Measurements from ENCODE around the gene ZNF106.

ZNF106 gene

DNA sequence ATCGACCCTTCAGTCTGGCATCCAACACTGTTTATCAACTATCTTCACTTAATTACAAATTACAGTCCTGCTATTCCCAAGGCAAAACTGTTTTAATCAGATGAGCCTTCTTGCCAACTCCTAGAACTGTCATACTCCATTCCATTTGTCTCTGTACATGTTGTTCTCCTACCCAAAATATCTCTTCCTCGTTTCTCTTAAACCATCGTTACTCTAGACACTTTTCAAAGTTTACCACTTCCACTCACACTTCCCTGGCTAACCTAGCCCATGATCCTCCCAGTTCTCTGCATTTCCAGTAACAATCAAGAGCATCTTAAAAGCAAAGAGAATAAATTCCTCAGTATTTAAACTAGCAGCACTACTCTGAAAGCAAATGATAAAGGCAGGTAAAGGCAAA is 19.9 kb downstream of the ZNF106 start:
- no peak for DNase-seq

DNA sequence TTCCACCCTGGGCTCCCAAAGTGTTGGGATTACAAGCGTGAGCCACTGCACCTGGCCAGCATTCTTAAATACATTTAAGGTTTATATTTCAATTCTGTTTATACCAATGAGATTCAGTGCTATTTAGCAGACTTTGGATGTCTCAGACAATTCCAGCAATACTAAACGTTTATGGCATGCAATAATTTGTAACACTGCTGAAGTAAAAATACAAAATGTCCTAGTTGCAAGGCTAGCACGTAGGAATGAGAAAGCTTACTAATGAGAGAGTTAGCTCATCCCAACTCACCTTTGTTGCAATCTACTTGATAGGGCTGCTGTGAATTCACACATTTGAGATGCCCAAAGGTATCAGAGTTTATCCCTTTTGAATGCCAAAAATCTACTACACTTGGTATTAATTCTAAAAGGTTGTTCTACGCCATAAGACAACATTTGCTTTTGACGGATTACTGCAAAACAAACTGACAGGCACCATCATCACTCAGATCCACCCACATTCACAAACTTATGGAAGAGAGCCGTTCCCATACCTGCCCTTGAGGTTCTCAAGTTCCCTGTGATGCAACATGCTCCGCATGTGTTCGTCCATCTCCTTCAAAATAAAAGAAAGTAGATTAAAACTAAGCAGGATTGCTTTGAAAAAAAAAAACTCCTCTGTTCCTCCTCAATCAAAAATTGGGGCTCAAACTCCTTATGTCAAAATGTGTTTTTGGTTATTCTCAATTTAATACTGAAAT is 25.3 kb downstream of the ZNF106 start:
- DNase-seq, result no peak

DNA sequence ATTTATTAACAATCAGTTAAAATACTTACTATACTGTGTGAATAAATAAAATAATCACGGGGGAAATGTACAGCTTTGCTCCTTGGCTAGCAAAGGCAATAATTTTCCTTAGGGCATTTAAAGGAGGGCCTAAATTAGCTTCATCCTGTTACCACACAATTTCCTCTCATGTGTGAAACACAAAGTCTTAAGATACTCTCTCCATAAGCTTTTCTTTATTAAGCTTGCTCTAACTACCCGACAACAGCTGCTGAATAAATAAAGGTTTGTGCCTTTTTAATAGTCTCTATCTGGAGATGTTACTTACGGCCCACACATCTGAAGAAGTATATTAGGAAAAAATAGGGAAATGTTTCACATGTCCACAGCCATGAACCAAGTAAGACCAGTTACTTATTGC is 29.7 kb downstream of the ZNF106 start:
- no peak for DNase-seq

DNA sequence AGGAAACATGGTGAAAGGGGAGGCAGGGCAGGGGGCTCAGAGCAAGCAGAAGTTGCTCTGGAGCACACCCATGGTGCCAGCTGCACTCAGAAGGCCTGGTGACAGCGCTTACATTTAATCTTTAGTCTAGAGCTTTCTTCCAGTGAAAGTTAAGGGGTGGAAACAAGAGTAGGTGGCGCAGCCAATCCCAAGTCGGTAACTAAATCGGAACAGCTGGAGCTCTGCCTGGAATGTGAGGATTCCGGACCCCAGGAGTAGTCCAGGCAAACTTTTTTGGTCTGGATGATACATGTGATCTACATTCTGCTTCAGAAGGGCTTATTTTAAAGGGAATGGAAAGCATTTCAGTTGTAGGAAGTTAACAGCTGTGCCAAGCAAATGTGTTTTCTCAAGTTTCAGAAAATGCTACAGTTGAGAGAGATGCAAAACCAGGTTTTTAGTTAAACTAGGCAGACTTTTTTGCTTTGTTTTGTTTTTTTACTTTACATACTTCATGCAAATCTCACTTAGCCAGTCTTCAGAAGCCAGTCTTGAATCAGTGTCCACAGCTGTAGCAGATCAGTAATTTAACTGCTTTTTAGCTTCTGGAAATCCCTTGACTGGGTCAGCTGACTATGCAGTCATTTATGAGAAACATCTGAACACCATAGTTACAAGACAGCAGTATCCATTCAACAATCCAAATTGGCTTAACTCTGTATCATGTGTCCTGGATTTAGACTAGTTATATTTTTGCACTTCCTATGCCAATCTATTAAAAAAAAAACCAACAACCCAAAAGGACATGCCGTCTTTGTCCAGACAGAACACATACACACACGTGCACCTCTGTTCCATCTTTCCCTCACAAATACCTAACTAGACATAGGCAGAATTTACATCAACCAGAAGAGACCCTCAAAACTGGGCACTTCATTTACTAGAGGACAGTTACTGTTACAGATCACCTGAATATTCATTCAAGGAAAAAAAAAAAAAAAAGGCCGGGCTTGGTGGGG is 33.2 kb downstream of the ZNF106 start:
- DNase-seq, result peak; percentile 48

DNA sequence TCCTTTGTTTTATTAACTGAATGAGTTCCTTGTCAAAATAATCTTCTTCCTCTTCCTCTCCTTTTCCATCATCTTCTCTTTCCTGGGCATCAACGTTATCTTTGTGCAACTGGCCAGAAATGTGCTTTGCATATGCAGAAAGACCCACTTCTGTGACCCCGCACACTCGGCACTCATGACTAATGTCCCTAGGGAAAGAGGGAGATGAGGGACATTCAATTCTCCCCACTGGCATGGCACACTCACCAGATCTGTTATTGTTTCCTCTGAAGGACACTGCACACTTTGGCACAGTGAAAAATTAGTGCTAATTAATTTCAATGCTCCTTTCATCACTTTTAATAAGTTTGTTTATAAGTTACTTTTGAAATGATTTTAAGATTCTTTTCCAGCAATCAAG is 34.0 kb downstream of the ZNF106 start:
- no peak for DNase-seq

DNA sequence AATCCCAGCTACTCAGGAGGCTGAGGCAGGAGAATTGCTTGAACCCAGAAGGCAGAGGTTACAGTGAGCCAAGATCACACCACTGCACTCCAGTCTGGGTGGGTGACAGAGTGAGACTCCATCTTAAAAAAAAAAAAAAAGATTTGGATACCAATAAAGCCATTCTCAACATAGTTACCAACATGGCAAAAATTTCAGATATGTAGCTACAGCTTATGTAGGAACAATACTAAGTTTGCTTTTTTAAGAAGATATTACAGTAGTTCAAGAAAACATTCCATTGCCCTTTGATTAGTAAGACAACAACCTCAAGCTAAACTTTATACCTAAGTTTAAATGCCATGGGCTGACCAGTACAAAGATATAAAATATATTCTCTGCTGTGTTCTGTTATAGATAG is 34.4 kb downstream of the ZNF106 start:
- no peak for DNase-seq

DNA sequence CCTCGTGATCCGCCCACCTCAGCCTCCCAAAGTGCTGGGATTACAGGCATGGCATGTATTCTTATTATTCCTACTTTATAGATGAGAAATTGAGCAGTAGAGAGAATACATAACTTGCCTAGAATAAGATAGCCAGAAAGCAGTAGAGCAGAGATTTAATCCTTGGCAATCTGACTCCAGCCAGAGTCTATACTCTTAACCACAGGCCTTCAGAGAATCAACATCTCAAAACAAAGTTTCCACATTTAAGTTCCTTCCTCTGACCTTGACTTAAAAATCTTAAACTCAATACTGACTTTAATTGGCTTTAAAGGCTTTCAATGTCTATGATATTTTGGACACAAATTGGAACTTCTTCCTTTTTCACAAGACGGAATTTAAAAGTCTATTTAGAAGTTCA is 37.1 kb downstream of the ZNF106 start:
- DNase-seq, result no peak

DNA sequence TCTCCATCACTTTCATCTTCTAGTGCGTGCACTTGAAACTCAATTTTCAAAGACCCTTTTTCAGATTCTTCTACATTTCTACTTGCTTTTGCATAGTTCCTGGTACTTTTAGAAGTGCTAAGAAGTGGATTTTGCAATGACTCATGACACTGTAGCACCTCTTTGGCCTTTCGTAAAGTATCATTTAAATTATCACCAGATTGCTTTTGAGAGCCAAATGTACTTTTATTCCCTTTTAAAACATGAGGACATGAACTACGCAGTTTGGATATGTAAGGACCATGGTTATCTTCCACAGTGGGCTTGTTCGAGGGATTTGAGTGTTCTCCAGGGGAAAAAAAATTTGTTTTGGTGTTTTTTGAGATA is 40.5 kb downstream of the ZNF106 start:
- DNase-seq, result no peak

DNA sequence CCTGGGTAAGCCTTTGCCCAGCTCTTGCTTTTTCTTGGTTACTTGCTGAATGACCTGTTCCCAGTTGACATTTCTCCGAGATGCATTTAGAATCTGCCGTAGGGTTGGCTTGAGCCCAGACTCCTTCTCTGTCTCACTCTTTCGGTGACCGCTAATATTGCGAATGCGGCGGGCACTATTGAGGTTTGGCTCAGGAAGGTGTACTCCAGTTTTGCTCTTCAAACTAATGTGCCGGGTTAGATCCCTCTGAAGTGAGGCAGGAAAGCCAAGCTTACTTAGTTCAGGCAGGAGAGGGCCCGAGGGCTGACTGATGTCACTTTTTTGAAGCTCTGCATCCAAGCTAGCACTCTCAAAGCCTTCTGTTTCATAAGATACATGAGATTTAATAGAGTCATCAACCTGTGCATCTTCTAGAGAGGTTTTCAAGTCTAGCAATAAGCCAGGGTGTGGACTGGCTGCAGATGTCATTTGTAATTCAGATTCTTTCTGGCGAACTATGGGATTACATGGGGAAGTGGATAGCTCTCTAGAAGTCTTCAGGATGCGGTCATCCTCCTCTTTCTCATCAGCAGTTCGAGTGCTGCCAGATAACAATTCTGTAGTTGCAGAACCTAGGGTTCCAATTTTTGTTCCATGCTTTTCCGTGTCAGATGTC is 41.0 kb downstream of the ZNF106 start:
- no peak for DNase-seq

DNA sequence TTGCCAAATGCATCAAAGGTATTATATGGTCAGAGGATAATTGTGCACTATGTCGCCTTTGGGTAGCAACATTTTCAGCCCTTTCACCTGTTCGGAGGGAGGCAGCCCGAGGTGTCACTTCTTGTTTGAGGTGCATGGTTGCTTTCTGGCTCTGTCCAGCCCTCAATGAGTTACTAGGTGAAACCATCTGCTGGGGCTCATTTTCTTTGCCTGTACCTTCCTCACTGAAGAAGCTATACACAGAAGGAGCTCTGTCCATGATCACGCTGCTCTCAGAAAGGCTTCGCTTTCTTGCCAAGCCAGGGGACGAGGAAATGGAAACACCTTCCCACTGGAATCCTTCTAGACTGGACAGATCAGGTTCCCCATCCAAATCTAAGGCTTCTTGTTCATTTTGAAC is 42.7 kb downstream of the ZNF106 start:
- DNase-seq, result no peak

DNA sequence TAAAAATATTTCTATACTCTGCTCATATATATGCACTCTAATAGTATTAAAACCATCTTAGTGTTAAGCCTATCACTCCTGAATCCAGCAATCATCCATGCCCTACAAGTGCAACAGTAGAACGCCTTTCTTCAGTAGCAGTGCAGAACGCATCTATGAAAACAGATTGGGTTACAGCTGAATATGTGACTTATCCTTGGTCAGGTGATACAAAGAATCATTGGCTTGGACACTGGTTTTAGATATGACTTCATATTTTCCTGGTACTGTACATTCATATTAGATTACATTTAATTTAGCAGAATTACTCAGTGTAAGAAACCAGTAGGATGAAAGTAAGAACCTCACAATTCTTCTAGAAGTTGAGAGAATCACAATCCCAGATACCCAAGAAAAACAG is 43.3 kb downstream of the ZNF106 start:
- DNase-seq, result no peak

DNA sequence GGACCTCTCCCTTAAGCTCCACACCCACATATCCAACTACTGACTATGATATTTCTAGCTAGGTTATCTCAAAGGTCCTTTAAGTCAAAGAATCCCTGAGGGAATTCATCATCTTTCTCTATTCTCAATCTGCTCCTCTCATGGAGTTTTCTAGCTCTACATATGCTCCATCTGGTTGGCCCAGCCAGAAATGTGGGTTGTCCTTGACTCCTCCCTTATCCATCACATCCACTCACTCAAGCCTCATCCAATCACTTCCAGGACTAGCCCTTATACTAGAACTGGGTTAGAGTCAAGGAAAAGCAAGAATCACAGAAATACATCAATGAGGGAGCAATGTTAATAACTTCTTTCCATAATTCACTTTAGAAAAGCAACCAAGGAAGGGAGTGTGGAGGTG is 45.4 kb downstream of the ZNF106 start:
- DNase-seq, result no peak

DNA sequence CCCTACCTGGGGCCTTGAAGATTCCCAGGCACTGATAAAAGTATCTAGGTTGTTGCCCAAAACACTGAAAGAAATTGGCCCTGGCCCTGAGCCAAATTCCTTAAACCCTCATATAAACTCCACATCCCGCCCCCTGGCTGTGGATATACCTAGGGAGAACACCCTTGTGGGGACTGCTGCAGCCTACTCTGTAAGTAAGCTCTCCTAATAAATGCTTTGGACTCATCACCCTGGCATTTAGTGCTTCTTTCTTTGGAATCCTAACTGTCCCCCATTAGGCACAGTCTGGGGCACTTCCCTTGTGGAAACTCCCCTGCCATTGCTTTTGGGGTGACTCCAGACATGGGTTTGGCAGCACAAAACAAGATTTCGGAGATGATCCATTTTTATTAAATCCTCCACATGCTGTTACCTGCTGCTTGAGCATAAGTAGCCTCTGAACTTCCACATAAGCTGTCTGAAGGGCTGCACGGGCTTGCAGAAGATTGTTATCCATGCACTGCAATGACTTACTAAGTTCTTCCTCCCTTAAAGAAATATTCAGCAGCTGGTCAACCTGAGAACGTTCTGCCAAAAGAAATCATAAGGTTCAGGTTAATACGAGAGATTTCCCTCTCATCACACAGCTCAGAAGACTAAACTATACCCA is 46.4 kb downstream of the ZNF106 start:
- no peak for DNase-seq

DNA sequence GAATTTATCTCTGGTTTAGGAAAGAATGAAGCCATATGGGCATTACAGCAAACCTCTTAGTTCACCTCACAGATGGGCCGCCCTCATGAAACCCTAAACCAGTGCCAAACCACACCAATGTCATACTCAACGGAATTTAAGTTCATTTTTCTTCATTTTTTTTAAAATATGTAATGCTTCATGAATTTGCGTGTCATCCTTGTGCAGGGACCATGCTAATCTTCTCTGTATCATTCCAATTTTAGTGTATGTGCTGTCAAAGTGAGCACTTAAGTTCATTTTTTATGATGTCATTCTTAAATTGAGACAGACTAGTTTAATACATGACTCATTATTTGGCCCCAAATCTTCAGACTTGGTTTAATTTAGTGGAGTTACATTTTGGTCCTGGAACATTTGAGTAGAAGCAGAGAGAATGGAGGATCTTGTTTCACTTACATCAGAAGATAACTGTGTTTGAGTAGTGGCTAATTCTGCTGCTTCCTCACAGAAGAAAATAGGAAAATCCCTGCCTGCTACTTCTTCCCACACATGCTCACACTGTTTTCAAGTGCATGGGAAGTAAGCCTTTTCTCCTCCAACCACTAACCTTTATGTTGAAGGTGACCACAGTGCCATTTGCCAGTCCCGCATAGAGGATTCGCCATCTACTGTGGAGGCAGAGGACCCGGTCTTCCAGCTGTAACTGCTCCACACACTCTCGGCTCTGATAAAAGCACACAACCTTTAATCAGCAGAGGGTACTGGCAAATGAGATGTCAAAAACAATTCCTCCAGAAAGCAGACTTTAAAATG is 63.3 kb downstream of the ZNF106 start:
- no peak for DNase-seq

DNA sequence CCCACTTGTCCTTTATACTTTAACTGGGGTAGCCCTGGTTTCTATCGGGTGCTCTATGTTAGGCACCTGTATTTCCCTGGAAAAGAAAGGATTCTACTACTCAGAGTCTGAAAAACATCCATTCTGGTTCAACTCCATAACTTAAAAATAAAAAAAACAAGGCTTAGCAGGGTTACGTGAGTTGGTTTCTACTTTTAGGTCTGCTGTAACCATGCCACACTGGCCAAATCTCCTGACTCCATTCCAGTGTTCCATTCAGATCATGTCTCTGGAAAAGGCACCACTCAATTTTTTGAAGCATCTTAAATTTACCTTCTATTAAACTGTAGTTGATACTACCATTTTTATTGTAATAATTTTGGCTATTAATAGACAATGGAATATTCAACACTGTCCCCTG is 69.6 kb downstream of the ZNF106 start:
- DNase-seq, result no peak

DNA sequence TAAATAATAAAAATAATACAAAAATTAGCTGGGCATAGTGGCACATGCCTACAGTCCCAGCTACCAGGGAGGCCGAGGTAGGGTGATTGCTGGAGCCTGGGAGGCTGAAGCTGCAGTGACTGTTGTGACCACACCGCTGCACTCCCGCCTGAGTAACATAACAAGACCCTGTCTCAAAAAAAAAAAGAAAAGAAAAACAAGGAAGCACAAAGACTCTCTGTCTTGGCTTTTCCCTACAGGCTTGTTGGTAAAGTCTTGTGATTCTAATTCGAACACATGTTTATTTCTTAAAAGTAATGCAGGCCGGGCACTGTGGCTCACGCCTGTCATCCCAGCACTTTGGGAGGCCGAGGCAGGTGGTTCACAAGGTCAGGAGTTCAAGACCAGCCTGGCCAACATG is 71.6 kb downstream of the ZNF106 start:
- DNase-seq, result no peak

DNA sequence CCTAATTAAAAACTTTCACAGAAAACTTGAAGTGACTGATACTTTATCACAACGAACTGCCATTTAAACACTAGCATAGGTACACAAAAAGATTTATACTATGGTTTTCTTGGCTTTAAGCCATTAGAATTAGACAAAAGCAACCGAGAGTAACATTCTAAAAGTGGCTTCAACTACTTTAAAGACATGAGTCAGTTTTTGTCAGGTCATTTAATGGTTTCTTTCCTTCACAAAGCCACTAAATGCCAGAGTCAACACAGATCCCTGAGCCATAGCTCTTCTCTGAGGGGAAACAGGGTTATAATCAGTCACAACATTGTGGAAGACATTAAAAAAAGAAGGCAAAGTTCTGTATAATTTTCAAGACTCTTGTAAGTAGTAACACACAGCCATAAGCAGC is 77.0 kb downstream of the ZNF106 start:
- no peak for DNase-seq

DNA sequence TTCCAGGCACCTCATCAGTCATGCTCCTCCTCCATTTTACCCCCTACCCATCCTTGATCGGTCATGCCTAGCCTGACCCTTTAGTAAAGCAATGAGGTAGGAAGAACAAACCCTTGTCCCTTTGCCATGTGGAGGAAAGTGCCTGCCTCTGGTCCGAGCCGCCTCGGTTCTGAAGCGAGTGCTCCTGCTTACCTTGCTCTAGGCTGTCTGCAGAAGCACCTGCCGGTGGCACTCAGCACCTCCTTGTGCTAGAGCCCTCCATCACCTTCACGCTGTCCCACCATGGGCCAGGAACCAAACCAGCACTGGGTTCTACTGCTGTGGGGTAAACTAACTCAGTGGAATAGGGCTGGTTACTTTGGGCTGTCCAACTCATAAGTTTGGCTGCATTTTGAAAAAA is 79.1 kb downstream of the ZNF106 start:
- DNase-seq, result no peak

DNA sequence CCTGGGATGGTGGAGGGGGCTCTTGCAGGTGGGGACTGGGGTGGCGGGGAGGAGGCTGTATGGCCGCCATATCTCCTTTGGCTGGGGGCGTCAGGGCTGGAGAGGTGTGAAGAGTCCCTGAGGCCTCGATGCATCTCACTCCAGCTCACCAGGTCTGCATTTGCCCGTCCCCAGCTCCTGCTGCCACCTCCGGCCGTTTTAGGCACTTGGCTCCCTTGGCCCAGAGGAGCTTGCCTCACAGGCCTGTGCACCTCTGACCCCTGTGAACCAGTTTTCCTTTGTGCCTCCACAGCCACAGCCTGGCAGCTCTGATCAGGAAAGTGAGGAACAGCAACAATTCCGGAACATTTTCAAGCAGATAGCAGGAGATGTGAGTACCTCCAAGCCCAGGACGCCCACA is 81.9 kb downstream of the ZNF106 start:
- DNase-seq, result no peak

DNA sequence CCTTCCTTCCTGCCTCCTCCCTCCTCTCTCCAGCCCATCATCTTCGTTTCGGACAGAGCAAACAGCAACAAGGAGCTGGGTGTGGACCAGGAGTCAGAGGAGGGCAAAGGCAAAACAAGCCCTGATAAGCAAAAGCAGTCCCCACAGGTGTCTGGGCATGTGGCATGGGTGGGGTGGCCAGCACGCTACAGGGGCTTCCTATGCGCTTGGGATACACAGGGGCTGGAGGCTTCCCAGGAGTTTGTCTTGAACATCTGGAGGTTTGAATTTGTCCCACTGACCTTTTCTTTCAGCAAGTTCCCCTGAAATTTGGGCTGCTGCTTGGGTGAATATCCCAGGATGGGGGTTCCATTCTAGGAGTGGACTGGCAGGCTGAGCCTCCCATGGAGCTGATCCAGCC is 82.8 kb downstream of the ZNF106 start:
- no peak for DNase-seq

DNA sequence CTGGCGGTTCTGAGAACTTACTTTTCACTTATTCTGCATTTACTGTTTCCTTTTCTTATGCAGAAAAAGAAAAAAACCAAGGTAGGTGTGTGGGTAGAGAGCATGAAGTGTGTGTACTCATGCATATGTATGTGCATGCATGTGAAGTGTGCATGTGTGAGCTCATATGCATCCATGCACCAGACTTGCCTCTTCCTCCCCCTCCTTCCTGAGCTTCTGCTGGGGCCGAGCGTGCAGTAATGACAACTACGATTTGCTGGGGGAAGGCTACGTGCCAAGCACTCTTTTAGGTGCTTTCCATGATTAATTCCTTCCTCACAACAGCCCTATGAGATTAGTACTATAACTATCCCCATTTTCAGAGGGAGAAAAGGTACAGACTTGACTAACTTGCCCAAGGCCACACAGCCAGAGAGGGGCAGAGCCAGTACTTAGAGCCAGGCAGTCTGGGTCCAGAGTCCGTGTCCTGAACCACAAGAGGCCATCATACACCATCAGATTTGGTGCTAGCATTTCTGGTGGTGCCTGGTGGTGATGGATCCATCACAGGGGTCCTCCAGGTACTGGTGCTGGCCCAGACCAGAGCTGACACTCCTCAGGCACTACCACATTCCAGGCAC is 85.0 kb downstream of the ZNF106 start:
- no peak for DNase-seq

All from NCI-H1048 (cell line).